Smooth muscle cell (in vitro differentiated cells): ENCODE results near the gene MDFI. TPM values are rescaled to one million over a fixed set of nuclear protein-coding genes. Genes with fewer than 3 reads are reported as not detected.

Source experiments
- DNase-seq: peaks from one replicate; lab custom pipeline; 2025; ENCODE audit not compliant: unreplicated experiment; lab: John Stamatoyannopoulos, UW
- H2AFZ ChIP-seq: fragments of 200-600 bp; sonication (generic); 2 replicates; pipeline ENCODE4 v1.6.0; 2016; ENCODE audit warnings: antibody characterized with exemption, low read depth, mild to moderate bottlenecking
- H3F3A ChIP-seq: fragments of 200-600 bp; sonication (generic); 2 replicates; pipeline ENCODE4 v1.6.0; 2017; ENCODE audit warnings: antibody characterized with exemption, low read depth
- H3K27ac ChIP-seq: fragments of 200-600 bp; sonication (generic); 2 replicates; pipeline ENCODE4 v1.5.1; 2016; ENCODE audit warnings: low read depth, mild to moderate bottlenecking
- H3K27me3 ChIP-seq: fragments of 200-600 bp; sonication (generic); 2 replicates; pipeline ENCODE4 v1.6.1; 2016; ENCODE audit warnings: low read depth, mild to moderate bottlenecking
- H3K36me3 ChIP-seq: fragments of 200-600 bp; sonication (generic); 2 replicates; pipeline ENCODE4 v1.5.1; 2016; ENCODE audit warnings: low read depth
- H3K4me1 ChIP-seq: fragments of 200-600 bp; sonication (generic); 2 replicates; pipeline ENCODE4 v1.5.1; 2016; ENCODE audit warnings: low read depth
- H3K4me2 ChIP-seq: fragments of 200-600 bp; sonication (generic); 2 replicates; pipeline ENCODE4 v1.6.0; 2016; ENCODE audit warnings: mild to moderate bottlenecking
- H3K4me3 ChIP-seq: fragments of 200-600 bp; sonication (generic); 2 replicates; pipeline ENCODE4 v1.5.1; 2016; ENCODE audit warnings: mild to moderate bottlenecking
- H3K79me2 ChIP-seq: fragments of 200-600 bp; sonication (generic); 2 replicates; pipeline ENCODE4 v1.6.0; 2016; ENCODE audit warnings: low read depth, mild to moderate bottlenecking
- H3K9ac ChIP-seq: fragments of 200-600 bp; sonication (generic); 2 replicates; pipeline ENCODE4 v1.6.0; 2016; ENCODE audit warnings: low read depth
- H3K9me3 ChIP-seq: fragments of 200-600 bp; sonication (generic); replicated peaks from 2 replicates; pipeline ENCODE4 v1.5.1; 2016; ENCODE audit warnings: low read depth
- H4K20me1 ChIP-seq: fragments of 200-600 bp; sonication (generic); 2 replicates; pipeline ENCODE4 v1.6.0; 2016; ENCODE audit warnings: low read depth
- WGBS: methylation state at CpG from one replicate; pipeline ENCODE4 v1.1.7; 2016; ENCODE audit warnings: low lambda C conversion rate; 5-methylcytosine and 5-hydroxymethylcytosine counted together
- polyA plus RNA-seq: library from polyadenylated mRNA; unstranded; fragments of >200 nt; fragmentation: Nextera tagmentation; extraction: Ambion mirVana; gene quantifications from 2 replicates; pipeline ENCODE4 v1.2.1, GENCODE V29; 2016
- total RNA-seq: library from RNA; depleted of rRNA; stranded (reverse); fragments of >200 nt; gene quantifications from 2 replicates; pipeline ENCODE4 v1.2.3, GENCODE V29; 2014
- TF ChIP-seq, protein P1 (sequence below): fragments of 200-600 bp; sonication (generic); IDR thresholded peaks from 2 replicates; pipeline ENCODE4 v1.5.1; 2017; ENCODE audit warnings: borderline replicate concordance, mild to moderate bottlenecking, antibody characterized with exemption; ENCODE audit not compliant: insufficient read depth, poor library complexity, severe bottlenecking

MDFI gene
- total and polyA plus RNA-seq, 2 experiments from 2014 or later: 102 to 168 TPM

DNA sequence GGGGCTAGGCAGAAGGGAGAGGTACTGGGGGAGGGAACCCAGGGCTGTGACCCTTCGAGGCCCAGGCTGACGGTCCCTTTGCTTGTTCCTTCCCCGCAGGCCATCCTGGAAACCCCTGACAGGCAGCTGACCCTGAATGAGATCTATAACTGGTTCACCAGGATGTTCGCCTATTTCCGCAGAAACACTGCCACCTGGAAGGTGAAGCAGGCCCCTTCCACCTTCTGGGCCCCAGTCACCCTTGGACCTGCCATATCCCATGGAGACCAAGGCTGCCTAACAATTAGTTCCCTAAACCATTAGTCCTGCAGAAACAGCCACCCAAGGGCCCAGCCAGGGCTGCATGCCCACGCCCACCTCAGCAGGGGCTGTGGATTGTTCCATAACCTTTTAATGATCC lies 47.1 kb upstream of the MDFI start:
- Histone ChIP-seq H4K20me1 (no peaks in the 10 kb centered on the region), H3K27me3 (no peaks in the 10 kb centered on the region), H3K4me2 (no peak overlapping the region), H3K4me3 (no peak overlapping the region), H3K79me2 (no peaks in the 10 kb centered on the region), H3K9ac (no peak overlapping the region), H3K4me1 (no peaks in the 10 kb centered on the region), H3K36me3 (no peaks in the 10 kb centered on the region), H2AFZ (no peak overlapping the region), H3K9me3 (no peaks in the 10 kb centered on the region), H3K27ac (no peak overlapping the region), H3F3A (no peaks in the 10 kb centered on the region)
- no peak for DNase-seq
- TF ChIP-seq, protein P1, sequence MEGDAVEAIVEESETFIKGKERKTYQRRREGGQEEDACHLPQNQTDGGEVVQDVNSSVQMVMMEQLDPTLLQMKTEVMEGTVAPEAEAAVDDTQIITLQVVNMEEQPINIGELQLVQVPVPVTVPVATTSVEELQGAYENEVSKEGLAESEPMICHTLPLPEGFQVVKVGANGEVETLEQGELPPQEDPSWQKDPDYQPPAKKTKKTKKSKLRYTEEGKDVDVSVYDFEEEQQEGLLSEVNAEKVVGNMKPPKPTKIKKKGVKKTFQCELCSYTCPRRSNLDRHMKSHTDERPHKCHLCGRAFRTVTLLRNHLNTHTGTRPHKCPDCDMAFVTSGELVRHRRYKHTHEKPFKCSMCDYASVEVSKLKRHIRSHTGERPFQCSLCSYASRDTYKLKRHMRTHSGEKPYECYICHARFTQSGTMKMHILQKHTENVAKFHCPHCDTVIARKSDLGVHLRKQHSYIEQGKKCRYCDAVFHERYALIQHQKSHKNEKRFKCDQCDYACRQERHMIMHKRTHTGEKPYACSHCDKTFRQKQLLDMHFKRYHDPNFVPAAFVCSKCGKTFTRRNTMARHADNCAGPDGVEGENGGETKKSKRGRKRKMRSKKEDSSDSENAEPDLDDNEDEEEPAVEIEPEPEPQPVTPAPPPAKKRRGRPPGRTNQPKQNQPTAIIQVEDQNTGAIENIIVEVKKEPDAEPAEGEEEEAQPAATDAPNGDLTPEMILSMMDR: no peak
- 94% methylated on average over 6 of the region's 6 CpGs for WGBS

GRCh38 chr6:41591859-41592502 lies 46.3 kb upstream of the MDFI start:
- H3K9ac ChIP-seq: no peak overlapping the region
- H3K4me2 ChIP-seq: no peak overlapping the region
- no peak overlapping the region for H3K27ac ChIP-seq
- H3F3A ChIP-seq: no peaks in the 10 kb centered on the region
- H3K4me3 ChIP-seq: no peak overlapping the region
- H2AFZ ChIP-seq: no peak overlapping the region
- H3K27me3 ChIP-seq: no peaks in the 10 kb centered on the region
- DNase-seq: peak; percentile 54
- no peaks in the 10 kb centered on the region for H3K4me1 ChIP-seq
- WGBS: 15% methylated on average over 6 of the region's 7 CpGs
- no peaks in the 10 kb centered on the region for H4K20me1 ChIP-seq
- no peaks in the 10 kb centered on the region for H3K36me3 ChIP-seq
- H3K9me3 ChIP-seq: no peaks in the 10 kb centered on the region
- no peaks in the 10 kb centered on the region for H3K79me2 ChIP-seq
- TF ChIP-seq, protein P1: peak; percentile 86

- H3K9me3 ChIP-seq: no peaks in the 10 kb centered on the region
- no peak for DNase-seq
- TF ChIP-seq, protein P1: no peak
- WGBS: 98% methylated on average over 24 of the region's 24 CpGs
- no peaks in the 10 kb centered on the region for H3K27me3 ChIP-seq
- no peak overlapping the region for H3K4me3 ChIP-seq
- H3K27ac ChIP-seq: no peak overlapping the region
- no peaks in the 10 kb centered on the region for H3K79me2 ChIP-seq
- H3K4me2 ChIP-seq: no peak overlapping the region
- H2AFZ ChIP-seq: no peak overlapping the region
- no peak overlapping the region for H3K9ac ChIP-seq
- no peaks in the 10 kb centered on the region for H3K36me3 ChIP-seq
- H4K20me1 ChIP-seq: no peaks in the 10 kb centered on the region
- H3F3A ChIP-seq: no peaks in the 10 kb centered on the region
- H3K4me1 ChIP-seq: no peaks in the 10 kb centered on the region
Measured at GRCh38 chr6:41593406-41593805, 44.9 kb upstream of the MDFI start.

GRCh38 chr6:41593839-41594238 lies 44.4 kb upstream of the MDFI start:
- no peak overlapping the region for H3K4me2 ChIP-seq
- H3F3A ChIP-seq: no peaks in the 10 kb centered on the region
- no peaks in the 10 kb centered on the region for H3K36me3 ChIP-seq
- H3K9ac ChIP-seq: no peak overlapping the region
- no peak overlapping the region for H2AFZ ChIP-seq
- no peaks in the 10 kb centered on the region for H3K4me1 ChIP-seq
- TF ChIP-seq, protein P1: no peak
- DNase-seq: no peak
- 95% methylated on average over 10 of the region's 11 CpGs for WGBS
- H3K27me3 ChIP-seq: no peaks in the 10 kb centered on the region
- no peak overlapping the region for H3K4me3 ChIP-seq
- no peaks in the 10 kb centered on the region for H4K20me1 ChIP-seq
- no peaks in the 10 kb centered on the region for H3K79me2 ChIP-seq
- no peak overlapping the region for H3K27ac ChIP-seq
- no peaks in the 10 kb centered on the region for H3K9me3 ChIP-seq
